ENCODE measurements around the gene TANC1.

TANC1 gene

GRCh38 chr2:159175927-159176326 is 207.5 kb downstream of the TANC1 start:
- no peak for DNase-seq

- DNase-seq: no peak
Observed at GRCh38 chr2:159176555-159176954, 208.1 kb downstream of the TANC1 start.

- DNase-seq: no peak
Observed at GRCh38 chr2:159177357-159177756, 208.9 kb downstream of the TANC1 start.

DNA sequence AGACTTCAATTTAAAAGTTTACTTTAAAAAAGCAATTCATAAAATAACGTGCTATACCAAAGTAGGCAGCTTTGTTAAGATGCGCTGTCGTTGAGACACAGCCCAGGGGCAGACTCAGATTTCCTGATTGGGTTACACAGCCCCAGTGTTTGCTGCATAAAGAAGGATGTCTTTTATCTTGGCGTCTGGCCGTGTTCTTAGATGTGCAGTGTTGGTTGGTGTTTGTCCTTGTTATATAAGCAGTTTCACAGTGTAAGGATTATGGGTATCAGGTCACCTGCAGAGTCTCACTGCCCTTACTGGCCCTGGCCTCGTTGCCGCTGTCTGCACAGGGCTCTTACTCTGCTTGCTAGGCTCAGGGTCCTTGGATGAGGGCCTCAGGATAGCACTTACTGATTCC is 209.5 kb downstream of the TANC1 start:
- DNase-seq: peak; percentile 33

DNA sequence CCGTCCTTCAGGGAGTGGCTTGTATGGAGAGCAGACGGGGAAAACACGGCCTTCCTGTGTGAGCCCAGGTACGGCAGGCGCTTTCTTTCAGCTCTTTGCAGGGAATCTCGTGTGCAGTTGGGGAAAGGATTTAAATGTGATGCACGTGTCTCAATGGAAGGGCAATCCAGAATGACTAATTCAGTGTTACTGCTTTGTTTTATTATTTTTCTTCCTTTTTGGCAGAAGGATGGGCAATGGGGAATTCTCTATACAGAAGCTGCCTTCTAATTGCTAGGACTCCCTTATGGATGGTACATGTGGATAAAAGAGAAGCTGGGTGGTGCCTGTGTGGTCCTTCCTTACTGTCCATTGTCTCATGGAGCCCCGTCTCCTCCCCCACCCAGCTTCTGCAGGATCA is 210.7 kb downstream of the TANC1 start:
- DNase-seq: no peak

- no peak for DNase-seq
Observed at GRCh38 chr2:159179696-159180095, 211.3 kb downstream of the TANC1 start.

DNA sequence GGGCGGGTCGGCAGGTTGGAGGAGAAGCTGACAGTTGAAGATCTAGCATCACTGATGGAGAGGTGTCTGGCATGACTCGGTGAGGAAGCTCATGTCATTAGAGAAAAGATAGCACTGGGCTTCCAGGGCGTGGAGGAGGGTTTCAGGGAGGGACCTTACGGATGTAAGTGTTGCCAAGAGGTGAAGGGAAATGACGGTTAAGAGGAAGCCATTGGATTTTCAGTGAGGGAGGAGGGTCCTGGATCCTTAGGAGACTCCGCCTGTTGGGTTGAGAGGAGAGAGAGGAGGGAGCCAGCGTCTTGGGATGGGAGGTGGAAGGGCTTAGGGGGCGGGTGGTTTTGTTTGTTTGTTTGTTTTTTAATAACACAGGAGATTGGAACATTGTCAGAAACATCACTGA is 214.9 kb downstream of the TANC1 start:
- DNase-seq: no peak

- peak; percentile 28 for DNase-seq
Observed at GRCh38 chr2:159185401-159186130, 217.1 kb downstream of the TANC1 start.

DNA sequence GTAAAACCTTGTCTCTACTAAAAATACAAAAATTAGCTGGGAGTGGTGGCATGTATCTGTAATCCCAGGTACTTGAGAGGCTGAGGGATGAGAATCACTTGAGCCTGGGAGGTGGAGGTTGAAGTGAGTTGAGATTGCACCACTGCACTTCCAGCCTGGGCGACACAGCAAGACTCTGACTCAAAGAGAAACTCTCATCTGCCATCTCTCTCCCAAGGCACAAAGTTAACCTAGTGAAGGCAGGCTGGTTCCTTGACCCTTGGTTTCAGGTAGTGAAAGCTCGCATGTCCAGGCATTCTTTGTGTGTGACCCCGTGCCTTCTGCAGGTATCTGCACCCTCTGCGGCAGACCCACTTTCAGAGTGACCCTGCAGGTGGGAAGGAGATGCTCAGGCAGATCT is 218.0 kb downstream of the TANC1 start:
- no peak for DNase-seq

DNA sequence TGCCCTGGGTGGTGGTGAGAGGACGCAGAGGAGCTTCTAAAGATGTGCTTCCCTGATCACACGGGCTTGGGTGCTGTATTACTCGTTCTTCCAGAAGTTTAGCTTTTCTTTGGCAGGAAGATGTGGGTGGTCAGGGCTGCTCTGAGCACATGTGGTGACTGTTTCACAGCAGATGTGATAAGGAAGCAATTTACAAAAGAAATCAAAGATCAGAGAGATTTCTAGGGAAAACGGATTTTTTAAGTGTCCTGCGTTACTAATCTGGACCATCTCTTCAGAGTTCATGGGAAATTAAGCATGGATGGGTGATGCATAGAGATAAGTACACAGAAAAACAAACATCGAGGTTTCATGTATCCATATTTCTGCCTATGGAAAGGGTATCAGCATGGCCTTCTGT is 218.7 kb downstream of the TANC1 start:
- DNase-seq: no peak

GRCh38 chr2:159188449-159188848 is 220.0 kb downstream of the TANC1 start:
- DNase-seq: no peak

- no peak for DNase-seq
Observed at GRCh38 chr2:159192371-159192918, 224.0 kb downstream of the TANC1 start.

DNA sequence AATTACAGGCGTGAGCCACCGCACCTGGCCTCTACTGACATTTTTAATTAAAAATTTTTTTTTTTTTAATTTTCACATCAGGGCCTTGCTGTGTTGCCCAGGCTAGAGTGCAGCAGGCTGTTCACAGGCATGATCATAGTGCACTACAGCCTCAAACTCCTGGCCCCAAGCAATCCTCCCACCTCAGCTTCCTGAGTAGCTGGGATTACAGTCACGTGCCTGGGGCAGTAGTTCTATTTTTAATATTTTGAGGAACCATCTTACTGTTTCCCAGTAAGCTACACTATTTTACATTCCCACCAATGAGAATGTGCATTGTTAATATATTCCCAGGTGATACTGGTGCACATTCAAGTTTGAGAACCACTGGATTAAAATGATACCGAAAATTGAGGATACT is 225.4 kb downstream of the TANC1 start:
- no peak for DNase-seq

- no peak for DNase-seq
Observed at GRCh38 chr2:159194241-159194640, 225.8 kb downstream of the TANC1 start.

DNA sequence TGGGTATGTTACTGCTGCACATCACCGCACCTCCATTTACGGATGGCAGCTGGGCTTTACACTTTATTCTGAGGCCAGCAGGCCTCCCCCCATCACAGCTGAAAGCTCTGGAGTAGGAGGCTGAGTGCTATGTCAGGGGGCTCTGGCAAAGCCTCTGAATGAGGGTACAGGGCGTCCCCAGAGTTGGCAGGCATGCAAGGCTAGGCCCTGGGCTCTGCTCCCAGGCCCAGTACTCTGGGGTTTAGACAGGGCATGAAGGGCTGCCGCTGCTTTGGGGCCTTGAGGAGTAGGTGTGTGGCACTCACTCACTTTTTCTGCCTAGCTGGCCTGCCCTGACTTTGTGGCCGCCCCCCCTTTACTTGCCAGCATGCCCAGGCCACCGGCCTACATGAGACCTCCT is 227.3 kb downstream of the TANC1 start:
- no peak for DNase-seq

- no peak for DNase-seq
Observed at GRCh38 chr2:159196393-159196925, 228.0 kb downstream of the TANC1 start.

GRCh38 chr2:159199236-159199635 is 230.8 kb downstream of the TANC1 start:
- DNase-seq: no peak

GRCh38 chr2:159199761-159200465 is 231.5 kb downstream of the TANC1 start:
- no peak for DNase-seq

DNA sequence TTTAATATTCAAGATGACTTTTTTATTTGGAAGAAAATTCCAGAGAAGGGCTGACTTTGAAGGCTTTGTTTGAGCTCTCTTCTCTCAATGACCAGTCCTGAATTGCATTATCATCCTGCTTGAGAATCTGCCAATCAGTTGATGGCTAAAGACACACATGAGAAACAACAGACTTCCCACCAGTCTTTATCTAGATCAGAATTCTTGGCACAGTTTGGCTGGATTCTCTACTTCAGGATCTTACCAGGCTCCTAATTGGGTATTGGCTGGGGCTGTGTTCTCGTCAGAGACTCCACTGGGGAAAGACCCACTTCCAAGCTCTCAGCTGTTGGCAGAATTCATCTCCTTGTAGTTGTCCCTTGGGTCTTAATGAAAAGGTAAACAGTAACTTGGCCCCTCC is 232.1 kb downstream of the TANC1 start:
- peak; percentile 5 for DNase-seq

DNA sequence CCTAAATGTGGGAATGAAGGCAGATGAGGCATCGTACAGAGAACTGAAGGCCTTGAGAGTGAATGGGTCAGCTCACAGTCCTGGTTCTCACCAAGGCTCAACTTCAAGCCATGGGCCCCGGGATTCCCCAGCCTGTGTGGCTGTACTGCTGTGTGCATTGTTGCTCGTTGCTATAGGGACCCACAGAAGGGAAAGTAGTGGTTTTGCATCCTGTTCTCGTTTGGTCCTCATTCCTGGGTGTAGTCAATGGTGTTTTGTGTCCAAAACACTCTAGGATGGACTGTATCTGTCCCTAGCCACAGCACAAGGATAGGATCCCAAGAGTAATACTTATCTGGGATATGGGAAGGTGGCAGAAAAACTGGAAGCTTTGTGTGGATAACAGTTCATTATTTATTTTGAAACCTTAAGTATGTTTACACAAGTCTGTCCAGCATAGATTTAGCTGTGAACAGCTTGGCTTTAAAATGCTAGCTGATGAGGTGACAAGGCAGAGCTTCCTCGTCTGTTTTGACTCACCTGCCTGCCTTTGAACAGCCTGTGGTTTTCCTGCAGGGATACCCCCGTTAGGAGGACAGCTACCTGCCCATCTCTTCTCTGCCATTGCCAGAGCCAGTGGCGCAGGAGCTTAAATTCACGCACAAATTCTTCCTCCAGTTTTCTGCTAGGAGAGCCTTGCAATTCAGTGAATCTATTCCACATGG is 233.1 kb downstream of the TANC1 start:
- no peak for DNase-seq

- no peak for DNase-seq
Observed at GRCh38 chr2:159202568-159203071, 234.2 kb downstream of the TANC1 start.

GRCh38 chr2:159204381-159205144 is 236.1 kb downstream of the TANC1 start:
- no peak for DNase-seq
